Stimulated activated CD4-positive, alpha-beta T cell treated with anti-CD3 and anti-CD28 coated beads, Interleukin-1b, Interleukin-23, amount 100 ng/mL, for 4 hours (primary cell): ENCODE results near the gene CEP164.
"Not testable (repeated sequence)": the region's sequence is repeated elsewhere in the genome, so short reads cannot be mapped to it uniquely, and the experiment has no call there.

Experiments used
- DNase-seq, 2 donors: peaks; one replicate each; pipeline ENCODE4 v3.0.0-alpha.2; 2020; ENCODE audit warnings: low read depth in 2 of 2

CEP164 gene

DNA sequence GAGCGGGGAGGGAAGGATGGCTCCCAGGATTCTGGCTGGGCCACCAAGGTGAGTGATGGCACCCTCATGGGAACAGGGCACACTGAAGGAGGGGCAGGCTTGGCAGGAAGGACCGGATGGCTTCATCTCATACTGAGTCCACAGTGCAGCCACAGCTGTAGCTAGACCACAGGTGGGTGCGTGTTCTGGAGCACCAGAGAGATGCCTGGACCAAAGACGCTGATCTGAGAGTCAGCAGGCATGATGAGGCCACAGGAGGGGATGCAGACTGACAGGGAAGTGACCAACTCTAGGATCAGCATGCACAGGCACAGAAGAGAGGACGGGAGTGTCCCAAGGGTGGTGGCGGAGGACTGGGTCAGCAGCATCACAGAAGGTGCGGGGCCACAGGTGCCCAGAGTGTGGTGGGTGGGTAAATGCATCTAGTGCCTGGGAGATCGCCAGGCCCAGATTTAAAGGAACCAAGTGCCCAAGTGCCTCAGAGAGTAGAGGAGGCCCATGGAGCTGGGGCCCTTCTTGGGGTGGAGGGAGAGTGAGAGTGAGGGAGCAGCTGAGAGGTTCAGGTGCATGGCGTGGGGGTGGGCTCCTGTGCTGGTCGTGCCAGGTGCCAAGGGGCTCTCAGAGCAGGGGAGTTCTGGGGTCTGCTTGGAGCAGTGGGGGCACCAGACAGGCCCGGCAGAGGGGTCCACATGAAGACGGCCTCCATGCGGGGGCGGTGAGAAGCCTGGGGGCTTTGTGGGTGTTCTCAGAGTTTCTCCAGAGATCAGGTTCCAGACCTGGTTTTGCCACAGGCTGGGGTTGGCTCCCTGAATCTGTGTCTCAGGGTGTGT is 113.7 kb downstream of the CEP164 start:
- DNase-seq, result no peak

DNA sequence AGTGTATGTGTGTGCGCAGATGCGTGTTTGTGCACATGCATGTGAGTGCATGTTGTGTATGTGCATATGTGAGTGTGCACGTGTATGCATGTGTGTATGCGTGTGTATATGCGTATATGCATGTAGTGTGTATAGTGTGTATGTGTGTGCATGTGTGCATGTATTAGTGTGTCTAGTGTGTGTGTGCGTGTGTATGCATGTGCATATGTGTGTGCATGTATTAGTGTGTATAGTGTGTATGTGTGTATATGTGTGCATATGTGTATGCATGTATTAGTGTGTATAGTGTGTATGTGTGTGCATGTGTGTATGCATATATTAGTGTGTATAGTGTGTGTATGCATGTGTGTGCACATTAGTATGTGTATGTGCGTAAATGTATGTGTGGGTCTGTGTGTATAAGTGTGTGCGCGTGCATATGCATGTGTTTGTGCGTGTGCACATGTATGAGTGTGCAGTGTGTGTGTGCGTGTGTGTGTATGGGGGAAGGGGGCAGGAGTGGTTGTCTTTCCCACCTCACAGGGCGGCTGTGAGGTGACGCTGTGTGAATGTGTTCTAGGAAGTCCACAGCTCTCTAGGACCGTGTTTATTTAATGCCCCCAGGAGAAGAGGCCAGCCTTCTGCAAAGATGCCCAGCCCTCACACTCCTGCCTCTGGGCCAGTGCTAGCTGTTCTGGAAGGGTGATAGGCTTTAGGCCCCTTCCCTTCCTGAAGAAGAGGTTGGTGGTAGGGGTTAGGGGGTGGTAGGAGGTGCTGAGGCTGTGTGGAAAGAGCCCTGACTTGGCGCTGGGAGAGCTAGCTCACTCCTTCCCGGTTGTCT is 114.6 kb downstream of the CEP164 start:
- no peak for DNase-seq

DNA sequence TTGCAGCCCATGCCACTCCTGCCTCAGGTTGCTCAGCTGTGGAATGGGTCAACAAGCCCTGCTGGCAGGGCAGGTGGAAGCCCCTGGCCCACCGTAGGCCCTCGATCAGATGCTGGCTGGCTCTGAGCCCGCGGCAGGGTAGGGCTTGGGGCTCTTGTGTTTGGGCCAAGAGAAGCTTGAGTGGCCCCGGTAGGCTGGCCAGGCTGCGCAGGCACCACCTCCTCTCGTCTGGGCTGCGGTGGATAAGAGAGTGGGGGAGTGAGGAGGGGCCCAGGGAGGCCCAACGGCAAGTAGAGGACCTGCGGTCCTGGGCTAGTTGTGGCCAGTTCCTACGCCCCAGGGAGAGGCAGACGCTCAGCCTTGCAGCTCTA is 115.2 kb downstream of the CEP164 start:
- no peak for DNase-seq

DNA sequence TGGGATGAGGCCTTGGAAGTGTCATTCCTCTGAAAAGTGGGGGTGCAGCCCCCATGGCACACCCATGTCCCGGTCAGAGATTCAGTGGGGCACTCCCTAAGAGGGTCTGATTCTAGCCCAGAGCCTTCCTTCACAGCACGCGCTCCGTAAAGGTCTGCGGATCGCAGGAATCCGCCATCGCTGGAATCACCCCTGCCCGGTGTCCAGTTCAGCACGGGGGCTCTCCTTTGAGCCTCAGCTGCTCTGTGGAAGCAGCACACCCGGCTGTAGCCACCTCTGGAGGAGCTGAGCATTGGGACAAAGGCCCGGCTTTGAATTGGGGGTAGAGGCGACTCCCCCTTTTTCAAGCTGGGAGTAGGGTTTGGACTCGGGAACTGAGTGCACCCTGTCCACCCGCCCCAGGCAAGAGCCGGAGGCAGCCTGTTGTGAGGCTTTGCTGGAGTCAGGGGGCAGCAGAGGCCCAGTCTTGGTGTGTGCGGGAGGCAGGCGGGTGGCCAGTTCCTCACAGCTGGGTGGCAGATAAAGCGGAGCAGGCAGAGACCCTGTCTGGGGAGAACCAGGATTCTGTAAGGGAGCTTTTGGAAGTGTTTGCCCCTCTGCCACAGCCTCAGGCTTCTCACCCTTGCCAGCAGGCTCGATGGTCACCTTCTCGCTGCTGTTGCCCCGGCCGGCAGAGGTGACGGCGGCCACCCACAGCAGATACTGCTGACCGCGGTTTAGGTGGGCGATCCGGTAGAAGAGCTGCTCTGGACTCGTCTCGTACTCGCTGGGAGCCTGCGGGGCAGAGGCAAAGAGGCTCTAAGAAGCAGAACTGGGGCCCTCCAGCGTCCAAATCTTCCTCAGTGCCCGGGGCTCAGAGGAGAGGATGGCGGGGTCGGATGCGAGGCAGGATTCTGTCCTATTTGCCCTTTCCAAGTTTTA is 115.9 kb downstream of the CEP164 start:
- DNase-seq, result no peak

DNA sequence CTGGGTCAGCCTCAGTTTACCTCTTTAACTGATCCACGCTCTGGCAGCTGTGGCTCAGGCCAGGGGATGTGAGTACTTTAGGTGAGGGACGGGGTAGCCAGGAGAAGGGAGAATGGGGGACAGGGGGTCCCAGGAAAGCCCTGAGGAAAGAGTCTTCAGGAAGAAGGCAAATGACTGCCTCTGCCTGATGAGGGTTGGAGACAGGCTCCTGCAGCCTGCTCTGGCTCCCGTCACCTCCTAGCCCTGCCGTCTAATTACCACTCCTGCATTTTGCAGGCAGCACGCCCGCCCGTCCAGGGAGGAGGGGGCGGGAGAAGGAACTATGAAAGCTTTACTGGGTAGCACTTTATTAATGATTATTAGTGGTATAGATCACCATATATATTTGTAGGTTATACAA is 116.6 kb downstream of the CEP164 start:
- DNase-seq, result no peak

DNA sequence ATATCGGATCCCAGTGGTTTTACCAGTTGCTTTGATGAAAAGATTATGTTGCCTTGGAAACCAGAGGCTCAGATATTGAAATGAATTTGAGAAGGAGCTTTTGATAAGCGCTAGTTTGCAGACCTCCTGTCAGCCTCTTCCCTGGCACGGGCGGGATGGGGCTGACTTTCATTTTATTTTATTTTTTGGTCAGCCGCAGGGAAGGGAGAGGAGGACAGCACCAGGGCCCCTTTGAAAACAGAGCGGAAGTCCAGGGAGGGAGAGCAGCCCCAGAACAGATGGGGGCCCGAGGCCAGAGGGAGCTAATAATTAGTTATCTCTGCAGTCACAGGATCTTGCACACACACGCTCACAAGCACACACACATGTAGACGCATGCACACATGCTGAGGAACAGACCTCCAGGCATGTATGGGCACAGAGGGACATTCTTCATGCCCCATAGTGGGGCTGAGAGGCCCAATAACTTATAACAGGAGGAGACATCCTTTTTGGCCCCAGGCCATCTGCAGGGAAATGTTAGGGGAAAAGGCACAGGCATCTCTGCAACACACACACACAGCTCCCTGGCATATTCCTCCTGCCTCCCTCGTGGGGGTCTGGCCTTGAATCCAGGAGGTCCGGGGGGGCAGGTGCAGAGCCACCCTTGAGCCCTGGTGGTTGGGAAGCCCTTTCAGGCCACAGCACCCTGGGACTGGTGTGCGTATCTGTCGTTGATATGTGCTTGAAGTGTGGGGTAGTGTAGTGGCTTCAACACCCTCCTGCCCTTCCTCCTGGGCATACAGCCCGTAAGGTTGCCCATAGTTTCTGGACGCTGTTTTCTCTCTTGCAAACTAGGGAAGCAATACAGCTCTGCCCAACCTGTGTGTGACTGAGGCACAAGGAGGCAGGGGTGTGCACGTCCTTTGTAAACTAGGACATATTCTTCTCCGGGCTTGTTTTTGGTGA is 117.3 kb downstream of the CEP164 start:
- DNase-seq, result no peak

DNA sequence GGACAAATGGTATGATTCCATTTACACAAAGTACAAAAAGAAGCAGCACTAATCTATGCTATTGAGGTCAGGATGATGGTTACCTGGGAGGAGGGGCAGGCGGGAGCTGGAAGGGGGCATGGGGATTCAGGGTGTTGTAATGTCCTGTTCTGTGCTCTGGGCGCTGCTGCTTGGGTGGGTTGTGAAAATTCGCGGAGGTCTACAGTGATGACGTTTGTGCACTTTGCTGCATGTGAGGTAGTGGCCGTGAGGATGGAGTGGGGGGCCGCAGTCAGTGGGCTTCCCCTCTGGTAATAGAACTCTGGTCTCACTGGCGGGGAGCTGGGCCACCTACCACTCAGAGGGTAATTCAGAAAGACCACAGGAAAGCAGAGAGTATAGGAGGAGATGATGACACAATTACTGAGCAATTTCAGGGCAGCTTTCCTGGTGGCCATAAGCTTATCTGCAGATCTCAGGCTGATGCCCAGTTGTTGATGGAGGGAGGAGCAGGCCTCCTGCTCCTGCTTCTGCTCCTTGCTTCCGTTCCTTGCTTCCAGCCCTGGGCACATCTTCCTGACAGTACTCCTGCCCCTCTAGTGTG is 121.5 kb downstream of the CEP164 start:
- DNase-seq, result no peak

DNA sequence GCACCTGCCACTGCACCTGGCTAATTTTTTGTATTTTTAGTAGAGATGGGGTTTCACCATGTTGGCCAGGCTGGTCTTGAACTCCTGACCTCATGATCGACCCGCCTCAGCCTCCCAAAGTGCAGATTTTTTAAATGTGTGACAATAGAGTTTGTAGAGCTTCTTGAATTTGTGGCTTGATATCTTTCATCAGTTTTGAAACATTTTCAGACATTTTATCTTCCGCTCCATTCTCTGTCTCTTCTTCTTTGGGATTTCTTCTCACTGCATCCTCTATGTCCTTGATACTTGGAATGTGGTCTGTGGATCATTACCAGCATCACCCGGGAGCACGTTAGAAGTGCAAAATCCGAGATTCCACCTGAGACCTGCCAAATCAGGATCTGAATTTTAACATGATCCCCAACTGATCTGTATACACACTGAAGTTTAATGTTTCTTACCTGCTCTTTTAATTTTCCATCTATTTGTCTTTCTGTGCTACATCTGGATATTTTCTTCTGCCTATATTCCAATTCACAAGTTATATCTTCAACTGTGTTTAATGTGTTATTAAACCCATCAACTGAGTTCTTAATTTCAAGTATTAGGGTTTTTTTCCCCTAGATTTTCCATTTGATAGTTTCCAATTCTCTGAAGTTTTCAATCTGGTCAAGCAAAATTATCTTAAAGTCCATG is 126.4 kb downstream of the CEP164 start:
- DNase-seq, result no peak

DNA sequence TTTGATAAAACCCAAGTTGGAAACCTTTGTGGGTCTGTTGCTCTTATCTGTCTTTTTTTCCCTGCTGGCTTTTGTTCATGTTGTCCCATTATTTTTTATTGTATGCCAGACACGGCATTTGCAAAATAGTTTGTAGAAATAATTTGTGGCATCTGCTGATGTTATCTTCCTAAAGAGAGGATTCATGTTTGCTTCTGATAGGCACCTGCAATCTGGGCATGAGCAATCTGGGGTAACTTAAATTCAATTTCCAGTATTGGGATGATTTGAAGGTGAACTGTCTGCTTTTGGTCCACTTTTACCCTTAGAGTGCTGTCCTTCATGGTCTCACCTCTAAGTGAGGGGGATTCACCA is 126.9 kb downstream of the CEP164 start:
- no peak for DNase-seq

DNA sequence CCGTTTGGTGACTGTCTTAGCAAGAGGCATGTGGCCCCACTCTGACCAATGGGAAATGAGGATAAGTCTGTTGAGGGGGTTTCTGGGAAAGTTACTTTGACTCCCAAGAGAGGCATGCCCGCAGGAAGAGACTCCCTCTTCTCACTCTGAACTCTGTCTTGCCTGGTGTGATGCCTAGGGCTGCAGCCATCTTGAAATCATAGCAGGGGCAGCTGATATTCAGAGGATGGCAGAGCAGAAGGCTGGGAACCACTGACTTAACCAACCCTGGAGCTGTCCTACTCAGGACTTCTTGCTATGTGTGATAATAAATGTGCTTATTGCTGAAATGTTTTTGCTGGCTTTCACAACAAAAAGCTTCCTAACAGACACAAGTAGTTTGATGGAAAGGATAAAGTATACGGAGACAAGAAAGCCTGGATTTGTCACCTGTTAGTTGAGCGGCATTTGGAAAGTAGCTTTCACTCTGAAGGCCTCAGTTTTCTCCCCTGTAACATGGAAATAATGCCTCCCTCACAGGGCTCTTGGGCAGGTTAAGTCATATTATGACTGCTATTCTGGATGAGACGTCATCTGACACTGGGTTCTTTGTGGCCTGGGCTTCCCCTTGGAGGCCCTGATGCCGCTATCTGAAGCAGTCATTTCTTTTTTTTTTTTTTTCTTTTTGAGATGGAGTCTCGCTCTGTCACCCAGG is 128.5 kb downstream of the CEP164 start:
- DNase-seq, result no peak

DNA sequence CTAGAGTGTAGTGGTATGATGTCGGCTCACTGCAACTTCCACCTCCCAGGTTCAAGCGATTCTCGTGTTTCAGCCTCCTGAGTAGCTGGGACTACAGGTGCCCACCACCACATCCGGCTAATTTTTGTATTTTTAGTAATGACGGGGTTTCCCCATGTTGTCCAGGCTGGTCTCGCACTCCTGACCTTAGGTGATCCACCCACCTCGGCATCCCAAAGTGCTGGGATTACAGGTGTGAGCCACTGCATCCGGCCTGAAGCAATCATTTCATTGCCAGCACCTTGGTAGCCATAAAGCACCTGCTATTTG is 129.0 kb downstream of the CEP164 start:
- DNase-seq, result not testable (repeated sequence)

DNA sequence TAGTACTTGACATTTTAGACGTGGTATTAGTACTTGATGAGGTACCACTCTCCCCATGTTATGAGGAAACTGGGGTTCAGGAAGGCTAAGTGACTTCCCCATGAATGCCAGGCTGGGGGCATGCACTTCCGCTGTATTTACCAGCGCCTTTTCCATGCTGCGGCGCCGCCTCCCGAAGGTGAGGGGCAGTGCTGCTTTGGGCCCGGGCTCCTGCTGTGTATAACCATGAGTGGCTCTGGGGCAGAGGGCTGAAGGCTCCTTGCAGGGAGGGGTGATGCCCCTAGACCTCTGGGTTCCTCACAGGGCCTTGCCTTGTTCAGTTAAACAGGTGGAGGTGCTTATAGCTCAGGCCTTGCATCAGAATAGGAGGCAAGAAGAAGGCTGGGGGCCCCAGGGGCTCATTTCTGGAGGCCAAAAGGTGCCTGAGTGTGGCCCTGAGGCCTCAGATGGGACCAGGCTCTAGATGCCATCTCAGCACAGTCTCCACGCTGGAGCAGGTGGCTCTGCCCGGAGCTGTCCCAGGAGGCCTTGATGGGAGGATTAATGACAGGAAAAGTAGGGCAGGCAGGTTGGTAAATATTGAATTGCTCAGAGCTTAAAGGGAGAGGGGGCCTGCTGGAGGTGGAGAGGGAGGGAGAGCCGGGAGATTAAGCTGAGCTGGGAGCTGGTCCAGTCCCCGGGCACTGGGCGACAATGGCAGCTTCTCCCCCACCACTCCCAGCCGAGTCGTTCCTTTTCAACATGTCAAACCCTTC is 129.6 kb downstream of the CEP164 start:
- no peak for DNase-seq

DNA sequence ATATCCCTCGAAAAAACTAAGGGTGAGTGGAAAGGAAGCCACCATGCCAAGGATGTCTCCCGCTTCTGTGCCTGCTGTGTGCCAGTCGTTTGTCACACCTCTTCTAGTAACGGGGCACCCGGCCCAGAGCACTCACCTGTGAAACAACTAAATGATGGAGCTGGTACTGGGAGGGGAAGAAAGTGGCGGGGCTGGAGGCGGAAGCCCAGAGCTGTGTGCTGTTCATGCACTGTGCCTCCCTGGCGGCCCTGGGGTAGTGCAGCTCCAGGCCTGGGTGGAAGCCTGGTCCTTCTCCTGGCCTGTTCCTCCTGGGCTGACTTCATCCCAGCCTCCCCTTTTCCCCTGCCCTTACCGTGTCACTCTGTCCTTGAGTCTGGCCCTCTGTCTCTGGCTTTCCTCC is 130.2 kb downstream of the CEP164 start:
- no peak for DNase-seq

DNA sequence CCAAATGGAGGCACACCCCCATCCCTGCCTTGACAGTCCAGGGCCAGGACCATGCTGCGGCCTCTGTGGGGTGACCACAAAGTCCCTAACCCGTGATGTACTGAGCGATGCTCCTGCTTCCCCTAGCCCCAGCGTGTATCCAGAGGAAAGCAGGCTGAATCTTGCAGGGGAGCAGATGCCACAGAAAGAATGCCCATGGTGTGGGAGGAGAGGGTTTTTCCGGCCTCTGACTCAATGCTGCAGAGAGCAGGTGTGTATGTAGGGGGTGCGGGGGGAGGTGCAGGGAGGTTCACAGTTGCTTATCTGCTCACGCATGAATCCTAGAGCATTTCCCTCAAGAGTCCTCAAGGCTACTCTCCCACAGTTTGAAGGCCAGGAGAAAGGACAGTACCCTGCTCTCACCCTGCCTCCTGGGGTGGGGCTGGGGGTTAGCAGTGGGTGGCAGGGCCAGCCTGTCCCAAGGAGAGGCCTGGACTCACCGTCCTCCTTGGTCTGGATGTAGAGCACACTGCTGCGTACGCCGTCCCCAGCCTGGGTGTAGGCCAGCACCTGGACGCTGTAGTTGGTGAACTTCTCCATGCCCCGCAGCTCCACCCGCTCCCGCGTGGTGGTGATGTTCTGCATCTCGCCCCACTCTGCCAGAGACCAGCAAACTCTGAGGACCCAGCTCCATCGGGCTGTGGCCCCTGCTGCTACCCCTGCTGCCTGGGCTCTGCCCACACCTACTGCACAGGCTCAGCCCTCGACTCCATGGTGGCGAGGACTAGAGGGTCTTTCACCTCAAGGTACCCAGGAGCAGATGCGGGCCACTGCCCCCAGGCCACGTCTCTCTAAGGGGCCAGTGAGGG is 130.8 kb downstream of the CEP164 start:
- peak in 1 of 2 donors; percentile 6 for DNase-seq

DNA sequence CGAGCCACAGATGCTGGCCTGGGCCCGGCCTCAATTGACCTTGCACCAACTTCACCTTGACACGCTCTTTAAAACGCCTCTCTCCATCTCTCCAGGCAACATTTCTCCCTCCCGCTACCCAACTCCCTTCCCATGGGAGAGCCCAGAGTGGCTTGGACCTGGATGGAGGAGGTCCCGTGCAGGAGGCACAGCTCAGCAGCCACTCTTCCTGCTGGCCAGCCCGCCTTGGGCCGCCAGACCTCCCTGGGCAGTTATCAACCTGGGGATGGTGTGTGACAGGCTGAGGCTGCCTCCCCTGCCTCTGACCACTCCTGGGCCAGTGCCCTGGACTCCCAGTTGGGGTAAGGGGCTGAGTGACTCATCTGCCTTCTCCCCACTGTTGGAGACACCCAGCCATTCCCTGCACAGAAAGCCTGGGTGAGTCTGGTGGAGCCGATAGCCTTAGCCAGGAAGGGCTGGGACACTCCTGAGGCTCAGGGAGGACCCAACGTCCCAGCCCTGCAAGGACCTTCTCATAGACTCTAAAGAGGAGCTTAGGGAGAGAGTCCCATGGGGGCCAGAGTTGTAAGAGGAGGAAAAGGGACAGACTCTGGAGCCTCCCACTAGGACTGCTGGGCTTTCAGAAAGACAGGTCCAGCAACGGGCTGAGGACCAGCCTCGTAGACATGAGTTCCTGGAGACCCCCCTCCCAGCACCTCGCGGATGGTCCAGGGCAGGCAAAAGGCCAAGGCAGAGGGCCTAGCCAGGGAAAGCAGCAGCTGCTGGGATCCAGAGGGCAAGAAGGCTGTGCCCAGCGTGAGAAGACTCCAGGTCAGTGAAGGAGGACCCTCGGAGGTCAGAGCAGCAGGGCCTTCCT is 131.7 kb downstream of the CEP164 start:
- DNase-seq, result no peak

DNA sequence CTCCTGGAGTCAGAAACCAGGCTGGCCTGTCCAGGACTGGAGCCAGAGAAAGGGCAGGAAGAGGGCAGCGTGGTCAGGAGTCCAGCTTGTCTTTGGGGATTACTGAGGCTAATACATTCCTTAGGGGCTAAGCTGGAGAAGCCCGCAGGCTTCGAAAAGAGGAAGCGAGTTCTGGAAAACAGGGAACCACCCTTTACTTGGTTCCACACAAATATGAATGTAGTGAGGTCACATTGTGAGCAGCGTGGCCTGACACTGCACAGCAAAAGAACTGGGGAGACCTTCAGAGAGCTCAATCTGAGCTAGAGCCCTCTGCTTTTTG is 132.3 kb downstream of the CEP164 start:
- no peak for DNase-seq
